Muscle of arm (tissue), 12 donors: Measurements from ENCODE around the gene RNF187. TPM values are rescaled to one million over a fixed set of nuclear protein-coding genes. Genes with fewer than 3 reads are reported as not detected.

Experiments used
- DNase-seq: peaks from one replicate; pipeline ENCODE4 v3.0.0-alpha.2; 2013
- polyA plus RNA-seq, 12 donors: library from polyadenylated mRNA; unstranded; fragments of 120-200 nt; gene quantifications; one replicate each; pipeline ENCODE4 v1.2.1, GENCODE V29; 2013; ENCODE audit not compliant: insufficient read length in 12 of 12

Gene RNF187
- polyA plus RNA-seq, 12 donors = 34.2 to 61.0 (median 50.7) TPM; not detected in 1

DNA sequence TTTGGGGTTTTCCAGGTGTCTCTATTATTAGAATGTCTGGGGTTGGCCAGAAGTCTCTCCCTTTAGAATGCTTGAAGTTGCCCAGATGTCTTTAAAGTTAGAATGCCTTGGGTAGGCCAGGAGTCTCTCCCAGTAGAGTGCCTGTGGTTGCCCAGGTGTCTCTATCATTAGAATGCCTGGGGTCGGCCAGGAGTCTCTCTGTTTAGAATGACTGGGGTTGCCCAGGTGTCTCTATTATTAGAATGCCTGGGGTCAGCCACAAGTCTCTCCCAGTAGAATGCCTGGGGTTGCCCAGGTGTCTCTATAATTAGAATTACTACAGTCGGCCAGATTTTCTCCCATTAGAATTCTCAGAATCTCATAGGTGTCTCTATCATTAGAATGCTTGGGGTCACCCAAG, 55.2 kb downstream of the RNF187 start:
- DNase-seq = no peak

DNA sequence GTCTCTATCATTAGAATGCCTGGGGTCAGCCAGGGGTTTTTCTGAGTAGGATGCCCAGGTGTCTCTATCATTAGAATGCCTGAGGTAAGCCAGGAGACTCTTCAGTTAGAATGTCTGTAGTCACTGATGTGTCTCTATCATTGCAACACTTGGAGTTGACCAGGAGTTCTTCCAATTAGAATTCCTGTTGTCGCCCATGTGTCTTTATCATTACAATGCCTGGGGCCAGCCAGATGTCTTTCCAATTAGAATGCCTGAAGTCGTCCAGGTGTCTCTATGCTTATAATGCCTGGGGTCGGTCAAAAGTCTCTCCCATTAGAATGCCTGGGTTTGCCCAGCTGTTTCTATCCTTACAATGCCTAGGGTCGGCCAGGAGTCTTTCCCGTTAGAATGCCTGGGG, 55.8 kb downstream of the RNF187 start:
- no peak for DNase-seq

DNA sequence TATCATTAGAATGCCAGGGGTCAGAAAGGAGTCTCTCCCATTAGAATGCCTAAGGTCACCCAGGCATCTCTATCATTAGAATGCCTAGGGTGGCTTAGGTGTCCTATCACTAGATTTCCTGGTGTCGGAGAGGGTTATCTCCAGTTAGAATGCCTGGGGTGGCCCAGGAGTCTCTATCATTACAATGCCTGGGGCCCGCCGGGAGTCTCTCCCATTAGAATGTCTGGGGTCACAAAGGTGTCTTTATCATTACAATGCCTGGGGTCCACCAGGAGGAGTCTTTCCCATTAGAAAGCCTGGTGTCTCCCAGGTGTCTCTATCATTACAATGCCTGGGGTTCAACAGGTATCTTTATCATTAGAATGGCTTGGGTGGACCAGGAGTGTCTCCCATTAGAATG, 56.2 kb downstream of the RNF187 start:
- DNase-seq = no peak

DNA sequence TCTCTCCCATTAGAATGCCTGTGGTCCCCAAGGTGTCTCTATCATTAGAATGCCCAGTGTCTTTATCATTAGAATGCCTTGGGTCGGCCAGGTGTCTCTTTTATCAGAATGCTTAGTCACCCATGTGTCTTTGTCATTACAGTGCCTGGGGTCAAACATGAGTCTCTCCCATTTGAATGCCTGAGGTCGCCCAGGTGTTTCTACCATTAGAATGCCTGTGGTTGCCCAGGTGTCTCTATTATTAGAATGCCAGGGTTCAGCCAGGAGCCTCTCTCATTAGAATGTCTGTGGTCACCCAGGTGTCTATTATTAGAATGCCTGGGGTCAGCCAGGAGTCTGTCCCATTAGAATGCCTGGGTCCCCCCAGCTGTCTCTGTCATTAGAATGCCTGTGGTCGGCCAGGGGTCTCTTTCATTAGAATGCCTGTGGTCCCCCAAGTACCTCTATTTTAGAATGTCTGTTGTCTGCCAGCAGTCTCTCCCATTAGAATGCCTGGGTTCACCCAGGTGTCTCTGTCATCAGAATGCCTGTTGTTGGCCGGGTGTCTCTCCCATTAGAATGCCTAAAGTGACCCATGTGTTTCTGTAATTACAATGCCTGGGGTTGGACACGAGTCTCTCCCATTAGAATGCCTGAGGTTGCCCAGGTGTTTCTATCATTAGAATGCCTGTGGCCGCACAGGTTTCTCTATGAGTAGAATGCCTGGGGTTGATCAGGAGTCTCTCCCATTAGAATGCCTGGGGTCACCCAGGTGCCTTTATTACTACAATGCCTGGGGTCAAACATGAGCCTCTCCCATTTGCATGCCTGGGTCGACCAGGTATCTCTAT, 57.1 kb downstream of the RNF187 start:
- DNase-seq = no peak

DNA sequence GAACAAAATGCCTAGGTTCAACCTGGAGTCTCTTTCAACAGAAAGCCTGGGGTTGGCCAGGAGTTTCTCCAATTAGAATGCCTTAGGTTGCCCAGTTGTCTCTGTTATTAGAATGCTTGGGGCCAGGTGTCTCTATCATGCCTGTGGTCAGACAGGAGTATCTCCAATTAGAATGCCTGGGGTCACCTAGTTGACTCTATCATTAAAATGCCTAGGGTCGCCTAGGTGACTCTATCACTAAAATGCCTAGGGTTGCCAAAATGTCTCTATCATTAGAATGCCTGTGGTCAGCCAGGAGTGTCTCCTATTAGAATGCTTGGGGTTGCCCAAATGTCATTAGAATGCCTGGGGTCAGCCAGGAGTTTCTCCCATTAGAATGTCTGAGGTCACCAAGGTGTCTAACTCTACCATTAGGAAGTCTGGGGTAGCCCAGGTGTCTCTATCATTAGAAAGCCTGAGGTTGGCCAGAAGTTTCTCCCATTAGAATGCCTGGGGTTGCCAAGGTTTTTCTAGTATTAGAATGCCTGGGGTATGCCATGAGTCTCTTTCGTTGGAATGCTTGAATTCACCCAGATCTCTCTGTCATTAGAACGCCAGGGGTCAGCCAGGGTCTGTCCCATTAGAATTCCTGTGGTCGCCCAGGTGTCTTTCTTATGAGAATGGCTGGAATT, 57.9 kb downstream of the RNF187 start:
- no peak for DNase-seq

Other genes starting within 250 kb of the RNF187 start
- gene TRIM11, start 80.5 kb upstream of the RNF187 start, polyA plus RNA-seq = 1 to 10 TPM in 11 of 12 donors, not detected in 1; 4.2 to 9.7 (median 6.2) TPM
- 1 to 10 TPM in 3 of 12 donors, under 1 TPM in 7, not detected in 2; 0.38 to 1.9 (median 0.65) TPM for gene TRIM17, start 70.5 kb upstream of the RNF187 start, polyA plus RNA-seq
- gene RHOU, start 248.1 kb downstream of the RNF187 start, polyA plus RNA-seq = 10 to 100 TPM; 19.0 to 96.2 (median 23.0) TPM